Measurements from ENCODE around the gene BMPR1A. TPM values are rescaled to one million over a fixed set of nuclear protein-coding genes. Genes with fewer than 3 reads are reported as not detected.

BMPR1A gene
- total RNA-seq, 1 experiment from 2014 or later = 94.3 TPM

DNA sequence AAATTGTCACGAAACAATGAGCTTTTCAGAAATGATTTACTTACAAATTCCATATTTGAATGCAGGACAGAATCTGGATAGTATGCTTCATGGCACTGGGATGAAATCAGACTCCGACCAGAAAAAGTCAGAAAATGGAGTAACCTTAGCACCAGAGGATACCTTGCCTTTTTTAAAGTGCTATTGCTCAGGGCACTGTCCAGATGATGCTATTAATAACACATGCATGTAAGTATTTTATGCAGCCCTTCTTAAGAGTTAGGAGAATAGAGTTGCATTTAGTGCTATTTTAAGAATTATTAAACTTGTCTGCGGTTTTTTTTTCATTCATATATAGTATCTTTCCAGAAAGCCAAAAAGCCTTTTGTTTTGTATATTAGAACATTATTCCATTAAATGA, 133.6 kb downstream of the BMPR1A start:
- Histone ChIP-seq H3K4me1 (ENCODE audit: control insufficient read depth, insufficient read depth, low read length) (no peaks in the 10 kb centered on the region), H3K4me3 (ENCODE audit: low read depth in 2 of 2, low read length in 2 of 2) (no peak overlapping the region), H3K27me3 (ENCODE audit: control insufficient read depth, insufficient read depth, low read length) (no peaks in the 10 kb centered on the region), H3K36me3 (ENCODE audit: control insufficient read depth, insufficient read depth, low read length) (peaks cover 8% of the 10 kb centered on the region), H3K9me3 (ENCODE audit: control insufficient read depth, insufficient read depth, low read depth, low read length) (no peaks in the 10 kb centered on the region), H3K27ac (ENCODE audit: low read length) (no peak overlapping the region)
- BruUV-seq (replicated peaks) = no TSS peak
- CTCF ChIA-PET = no interaction called here
- ATAC-seq = no peak
- no peak for DNase-seq (ENCODE audit: low read depth, low spot score)
- TF ChIP-seq SIN3A (IDR thresholded peaks at IDR 0.05; ENCODE audit: borderline replicate concordance, insufficient read depth, low read depth, low read length) (no peak), POLR2AphosphoS5 (IDR thresholded peaks at IDR 0.05; ENCODE audit: low read depth, low read length) (no peak), TCF7L2 (IDR thresholded peaks at IDR 0.05; ENCODE audit: low read depth, low read length) (no peak)
- TF ChIP-seq, protein P1, sequence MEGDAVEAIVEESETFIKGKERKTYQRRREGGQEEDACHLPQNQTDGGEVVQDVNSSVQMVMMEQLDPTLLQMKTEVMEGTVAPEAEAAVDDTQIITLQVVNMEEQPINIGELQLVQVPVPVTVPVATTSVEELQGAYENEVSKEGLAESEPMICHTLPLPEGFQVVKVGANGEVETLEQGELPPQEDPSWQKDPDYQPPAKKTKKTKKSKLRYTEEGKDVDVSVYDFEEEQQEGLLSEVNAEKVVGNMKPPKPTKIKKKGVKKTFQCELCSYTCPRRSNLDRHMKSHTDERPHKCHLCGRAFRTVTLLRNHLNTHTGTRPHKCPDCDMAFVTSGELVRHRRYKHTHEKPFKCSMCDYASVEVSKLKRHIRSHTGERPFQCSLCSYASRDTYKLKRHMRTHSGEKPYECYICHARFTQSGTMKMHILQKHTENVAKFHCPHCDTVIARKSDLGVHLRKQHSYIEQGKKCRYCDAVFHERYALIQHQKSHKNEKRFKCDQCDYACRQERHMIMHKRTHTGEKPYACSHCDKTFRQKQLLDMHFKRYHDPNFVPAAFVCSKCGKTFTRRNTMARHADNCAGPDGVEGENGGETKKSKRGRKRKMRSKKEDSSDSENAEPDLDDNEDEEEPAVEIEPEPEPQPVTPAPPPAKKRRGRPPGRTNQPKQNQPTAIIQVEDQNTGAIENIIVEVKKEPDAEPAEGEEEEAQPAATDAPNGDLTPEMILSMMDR (IDR thresholded peaks at IDR 0.05) = no peak
- TF ChIP-seq, protein P2, sequence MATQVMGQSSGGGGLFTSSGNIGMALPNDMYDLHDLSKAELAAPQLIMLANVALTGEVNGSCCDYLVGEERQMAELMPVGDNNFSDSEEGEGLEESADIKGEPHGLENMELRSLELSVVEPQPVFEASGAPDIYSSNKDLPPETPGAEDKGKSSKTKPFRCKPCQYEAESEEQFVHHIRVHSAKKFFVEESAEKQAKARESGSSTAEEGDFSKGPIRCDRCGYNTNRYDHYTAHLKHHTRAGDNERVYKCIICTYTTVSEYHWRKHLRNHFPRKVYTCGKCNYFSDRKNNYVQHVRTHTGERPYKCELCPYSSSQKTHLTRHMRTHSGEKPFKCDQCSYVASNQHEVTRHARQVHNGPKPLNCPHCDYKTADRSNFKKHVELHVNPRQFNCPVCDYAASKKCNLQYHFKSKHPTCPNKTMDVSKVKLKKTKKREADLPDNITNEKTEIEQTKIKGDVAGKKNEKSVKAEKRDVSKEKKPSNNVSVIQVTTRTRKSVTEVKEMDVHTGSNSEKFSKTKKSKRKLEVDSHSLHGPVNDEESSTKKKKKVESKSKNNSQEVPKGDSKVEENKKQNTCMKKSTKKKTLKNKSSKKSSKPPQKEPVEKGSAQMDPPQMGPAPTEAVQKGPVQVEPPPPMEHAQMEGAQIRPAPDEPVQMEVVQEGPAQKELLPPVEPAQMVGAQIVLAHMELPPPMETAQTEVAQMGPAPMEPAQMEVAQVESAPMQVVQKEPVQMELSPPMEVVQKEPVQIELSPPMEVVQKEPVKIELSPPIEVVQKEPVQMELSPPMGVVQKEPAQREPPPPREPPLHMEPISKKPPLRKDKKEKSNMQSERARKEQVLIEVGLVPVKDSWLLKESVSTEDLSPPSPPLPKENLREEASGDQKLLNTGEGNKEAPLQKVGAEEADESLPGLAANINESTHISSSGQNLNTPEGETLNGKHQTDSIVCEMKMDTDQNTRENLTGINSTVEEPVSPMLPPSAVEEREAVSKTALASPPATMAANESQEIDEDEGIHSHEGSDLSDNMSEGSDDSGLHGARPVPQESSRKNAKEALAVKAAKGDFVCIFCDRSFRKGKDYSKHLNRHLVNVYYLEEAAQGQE (IDR thresholded peaks at IDR 0.05; ENCODE audit: insufficient read depth in 1 of 2, low read depth in 2 of 2, low read length in 1 of 2) = no peak
- POLR2A ChIA-PET = no interaction called here
- intact Hi-C loops (cut with micrococcal nuclease; ENCODE audit: unreplicated experiment) (no loop called here), in situ Hi-C loops (cut with HindIII; ENCODE audit: low pct_unique_long_range_greater_than_20kb, low sequenced_read_pairs) (no loop called here)

DNA sequence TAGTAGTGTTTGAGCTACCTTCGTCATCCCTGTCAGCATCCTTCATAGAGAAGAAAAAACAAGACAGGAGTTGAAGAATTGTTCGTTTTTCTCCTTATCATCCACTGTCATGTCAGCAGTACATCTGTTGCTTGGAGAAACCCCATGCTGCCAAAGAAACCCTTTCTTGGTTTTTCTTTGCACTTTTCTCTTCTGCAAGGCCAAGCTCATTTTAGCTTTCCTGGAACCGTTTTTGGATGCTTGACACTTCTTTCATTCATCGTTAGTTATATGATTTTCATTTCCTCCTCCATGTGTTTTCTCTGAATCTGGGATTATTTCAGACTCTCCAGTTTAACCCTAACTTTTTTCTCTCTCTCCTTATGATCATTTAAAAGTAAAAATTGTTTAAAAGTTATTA, 142.1 kb downstream of the BMPR1A start:
- ChIA-PET POLR2A (no interaction called here), CTCF (no interaction called here)
- Histone ChIP-seq H3K4me3 (ENCODE audit: low read depth in 2 of 2, low read length in 2 of 2) (no peak overlapping the region), H3K9me3 (ENCODE audit: control insufficient read depth, insufficient read depth, low read depth, low read length) (no peaks in the 10 kb centered on the region), H3K4me1 (ENCODE audit: control insufficient read depth, insufficient read depth, low read length) (no peaks in the 10 kb centered on the region), H3K27me3 (ENCODE audit: control insufficient read depth, insufficient read depth, low read length) (no peaks in the 10 kb centered on the region), H3K27ac (ENCODE audit: low read length) (no peak overlapping the region), H3K36me3 (ENCODE audit: control insufficient read depth, insufficient read depth, low read length) (peaks cover 13% of the 10 kb centered on the region)
- no peak for ATAC-seq
- DNase-seq (ENCODE audit: low read depth, low spot score) = no peak
- in situ Hi-C loops (cut with HindIII; ENCODE audit: low pct_unique_long_range_greater_than_20kb, low sequenced_read_pairs) = no loop called here
- intact Hi-C loops (cut with micrococcal nuclease; ENCODE audit: unreplicated experiment) = loop anchor here (2.0 to 5.0 kb wide), 3 partner anchors 141 to 201 kb away; partner anchors contain the start of gene BMPR1A
- TF ChIP-seq POLR2AphosphoS5 (IDR thresholded peaks at IDR 0.05; ENCODE audit: low read depth, low read length) (no peak), TCF7L2 (IDR thresholded peaks at IDR 0.05; ENCODE audit: low read depth, low read length) (no peak), SIN3A (IDR thresholded peaks at IDR 0.05; ENCODE audit: borderline replicate concordance, insufficient read depth, low read depth, low read length) (no peak)
- TF ChIP-seq, protein P2 (IDR thresholded peaks at IDR 0.05; ENCODE audit: insufficient read depth in 1 of 2, low read depth in 2 of 2, low read length in 1 of 2) = no peak
- TF ChIP-seq, protein P1 (IDR thresholded peaks at IDR 0.05) = no peak
- BruUV-seq (replicated peaks) = no TSS peak

All from Panc1 (cell line).